H1 (cell line): ENCODE data around the gene DIPK1C. TPM values are rescaled to one million over a fixed set of nuclear protein-coding genes. Genes with fewer than 3 reads are reported as not detected.

Experiments
- BCL11A ChIP-seq, 2 experiments: IDR thresholded peaks; one replicate each; pipeline ENCODE4 v1.6.1; 2011; ENCODE audit warnings: low read depth in 2 of 2, low read length in 2 of 2, mild to moderate bottlenecking in 2 of 2
- BRCA1 ChIP-seq: IDR thresholded peaks from 2 replicates; pipeline ENCODE4 v1.6.1; 2012; ENCODE audit warnings: low read depth, low read length, improper control_type of control experiment
- CEBPB ChIP-seq: IDR thresholded peaks from 2 replicates; pipeline ENCODE4 v1.6.1; 2012; ENCODE audit warnings: low read depth, low read length
- EGR1 ChIP-seq: IDR thresholded peaks from 2 replicates; pipeline ENCODE4 v1.6.1; 2011; ENCODE audit warnings: low read depth, low read length, borderline replicate concordance
- HDAC2 ChIP-seq, 2 experiments: fragments of 300-600 bp in 1 of 2; sonication (generic) in 1 of 2; IDR thresholded peaks; 2 replicates each; pipeline ENCODE4 v1.6.1; 2011 to 2012; ENCODE audit warnings: low read depth in 2 of 2, low read length in 2 of 2, mild to moderate bottlenecking in 2 of 2, moderate library complexity in 2 of 2, borderline replicate concordance in 1 of 2, inconsistent platforms in 1 of 2
- HDAC6 ChIP-seq: IDR thresholded peaks from one replicate; pipeline ENCODE4 v1.7.1; 2012; ENCODE audit warnings: low read depth, mild to moderate bottlenecking, inconsistent platforms, low read length, moderate library complexity
- RBBP5 ChIP-seq: IDR thresholded peaks from 2 replicates; pipeline ENCODE4 v1.7.1; 2012; ENCODE audit warnings: low read depth, mild to moderate bottlenecking, inconsistent platforms, low read length, moderate library complexity, borderline replicate concordance
- SIX5 ChIP-seq: IDR thresholded peaks from 2 replicates; pipeline ENCODE4 v1.6.1; 2011; ENCODE audit warnings: mild to moderate bottlenecking, low read depth, low read length
- SUZ12 ChIP-seq: fragments of 200-600 bp; sonication (generic); IDR thresholded peaks from 2 replicates; pipeline ENCODE4 v1.6.1; 2012; ENCODE audit warnings: mild to moderate bottlenecking, inconsistent platforms, low read length, moderate library complexity, mixed read lengths
- TCF12 ChIP-seq: IDR thresholded peaks from 2 replicates; pipeline ENCODE4 v1.6.1; 2011; ENCODE audit warnings: low read depth, mild to moderate bottlenecking, low read length
- polyA plus RNA-seq, 7 experiments: library from polyadenylated mRNA; depleted of rRNA in 3 of 7; stranded (reverse) in 5 of 7; unstranded in 2 of 7; fragments of >200 nt in 5 of 7; fragments of 200-250 nt in 2 of 7; gene quantifications; 1 replicate in 5 of 7; 2 replicates in 1 of 7; 4 replicates in 1 of 7; pipeline versions ENCODE4 v1.2.1 to v1.2.3, GENCODE V29; 2011 to 2013; ENCODE audit warnings: missing spikeins in 2 of 7, mixed read lengths in 2 of 7
- total RNA-seq: library from RNA; stranded (reverse); fragmentation: NEBNext Ultra II Directional; extraction: Animal tissue kit (Norgen Biotek cat#: 25700); gene quantifications from 2 replicates; pipeline ENCODE4 v1.2.1, GENCODE V29; 2021
- TF ChIP-seq, protein P1 (sequence below): fragments of 300-600 bp; sonication (generic); IDR thresholded peaks from 2 replicates; pipeline ENCODE4 v1.7.1; 2012; ENCODE audit warnings: low read length, moderate library complexity, mild to moderate bottlenecking, inconsistent platforms; ENCODE audit not compliant: insufficient replicate concordance

The DIPK1C gene
- total and polyA plus RNA-seq, 2 of the 8 experiments (the other 6 are each of a cell fraction or from before 2014, with no cell fraction given) = 0.08 TPM; not detected in 1

DNA sequence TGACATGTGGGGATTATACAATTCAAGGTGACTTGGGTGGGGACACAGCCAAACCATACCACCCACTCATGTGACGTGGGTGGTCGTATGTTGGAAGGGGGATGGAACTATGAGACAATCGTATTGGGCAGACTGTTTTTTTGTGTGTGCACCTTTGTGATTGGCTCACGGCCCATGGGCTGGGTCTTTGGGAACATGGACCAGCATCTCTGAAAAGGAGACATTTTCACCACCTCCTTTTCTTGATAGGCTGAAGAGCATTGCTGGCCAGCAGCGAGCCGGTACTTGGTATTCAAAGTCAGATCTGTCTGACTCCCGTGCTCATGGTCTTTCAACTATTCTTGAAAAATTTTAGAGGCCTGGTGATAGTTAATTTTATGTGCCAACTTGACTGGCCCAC lies 62.1 kb downstream of the DIPK1C start (continued):
- TF ChIP-seq, protein P1, sequence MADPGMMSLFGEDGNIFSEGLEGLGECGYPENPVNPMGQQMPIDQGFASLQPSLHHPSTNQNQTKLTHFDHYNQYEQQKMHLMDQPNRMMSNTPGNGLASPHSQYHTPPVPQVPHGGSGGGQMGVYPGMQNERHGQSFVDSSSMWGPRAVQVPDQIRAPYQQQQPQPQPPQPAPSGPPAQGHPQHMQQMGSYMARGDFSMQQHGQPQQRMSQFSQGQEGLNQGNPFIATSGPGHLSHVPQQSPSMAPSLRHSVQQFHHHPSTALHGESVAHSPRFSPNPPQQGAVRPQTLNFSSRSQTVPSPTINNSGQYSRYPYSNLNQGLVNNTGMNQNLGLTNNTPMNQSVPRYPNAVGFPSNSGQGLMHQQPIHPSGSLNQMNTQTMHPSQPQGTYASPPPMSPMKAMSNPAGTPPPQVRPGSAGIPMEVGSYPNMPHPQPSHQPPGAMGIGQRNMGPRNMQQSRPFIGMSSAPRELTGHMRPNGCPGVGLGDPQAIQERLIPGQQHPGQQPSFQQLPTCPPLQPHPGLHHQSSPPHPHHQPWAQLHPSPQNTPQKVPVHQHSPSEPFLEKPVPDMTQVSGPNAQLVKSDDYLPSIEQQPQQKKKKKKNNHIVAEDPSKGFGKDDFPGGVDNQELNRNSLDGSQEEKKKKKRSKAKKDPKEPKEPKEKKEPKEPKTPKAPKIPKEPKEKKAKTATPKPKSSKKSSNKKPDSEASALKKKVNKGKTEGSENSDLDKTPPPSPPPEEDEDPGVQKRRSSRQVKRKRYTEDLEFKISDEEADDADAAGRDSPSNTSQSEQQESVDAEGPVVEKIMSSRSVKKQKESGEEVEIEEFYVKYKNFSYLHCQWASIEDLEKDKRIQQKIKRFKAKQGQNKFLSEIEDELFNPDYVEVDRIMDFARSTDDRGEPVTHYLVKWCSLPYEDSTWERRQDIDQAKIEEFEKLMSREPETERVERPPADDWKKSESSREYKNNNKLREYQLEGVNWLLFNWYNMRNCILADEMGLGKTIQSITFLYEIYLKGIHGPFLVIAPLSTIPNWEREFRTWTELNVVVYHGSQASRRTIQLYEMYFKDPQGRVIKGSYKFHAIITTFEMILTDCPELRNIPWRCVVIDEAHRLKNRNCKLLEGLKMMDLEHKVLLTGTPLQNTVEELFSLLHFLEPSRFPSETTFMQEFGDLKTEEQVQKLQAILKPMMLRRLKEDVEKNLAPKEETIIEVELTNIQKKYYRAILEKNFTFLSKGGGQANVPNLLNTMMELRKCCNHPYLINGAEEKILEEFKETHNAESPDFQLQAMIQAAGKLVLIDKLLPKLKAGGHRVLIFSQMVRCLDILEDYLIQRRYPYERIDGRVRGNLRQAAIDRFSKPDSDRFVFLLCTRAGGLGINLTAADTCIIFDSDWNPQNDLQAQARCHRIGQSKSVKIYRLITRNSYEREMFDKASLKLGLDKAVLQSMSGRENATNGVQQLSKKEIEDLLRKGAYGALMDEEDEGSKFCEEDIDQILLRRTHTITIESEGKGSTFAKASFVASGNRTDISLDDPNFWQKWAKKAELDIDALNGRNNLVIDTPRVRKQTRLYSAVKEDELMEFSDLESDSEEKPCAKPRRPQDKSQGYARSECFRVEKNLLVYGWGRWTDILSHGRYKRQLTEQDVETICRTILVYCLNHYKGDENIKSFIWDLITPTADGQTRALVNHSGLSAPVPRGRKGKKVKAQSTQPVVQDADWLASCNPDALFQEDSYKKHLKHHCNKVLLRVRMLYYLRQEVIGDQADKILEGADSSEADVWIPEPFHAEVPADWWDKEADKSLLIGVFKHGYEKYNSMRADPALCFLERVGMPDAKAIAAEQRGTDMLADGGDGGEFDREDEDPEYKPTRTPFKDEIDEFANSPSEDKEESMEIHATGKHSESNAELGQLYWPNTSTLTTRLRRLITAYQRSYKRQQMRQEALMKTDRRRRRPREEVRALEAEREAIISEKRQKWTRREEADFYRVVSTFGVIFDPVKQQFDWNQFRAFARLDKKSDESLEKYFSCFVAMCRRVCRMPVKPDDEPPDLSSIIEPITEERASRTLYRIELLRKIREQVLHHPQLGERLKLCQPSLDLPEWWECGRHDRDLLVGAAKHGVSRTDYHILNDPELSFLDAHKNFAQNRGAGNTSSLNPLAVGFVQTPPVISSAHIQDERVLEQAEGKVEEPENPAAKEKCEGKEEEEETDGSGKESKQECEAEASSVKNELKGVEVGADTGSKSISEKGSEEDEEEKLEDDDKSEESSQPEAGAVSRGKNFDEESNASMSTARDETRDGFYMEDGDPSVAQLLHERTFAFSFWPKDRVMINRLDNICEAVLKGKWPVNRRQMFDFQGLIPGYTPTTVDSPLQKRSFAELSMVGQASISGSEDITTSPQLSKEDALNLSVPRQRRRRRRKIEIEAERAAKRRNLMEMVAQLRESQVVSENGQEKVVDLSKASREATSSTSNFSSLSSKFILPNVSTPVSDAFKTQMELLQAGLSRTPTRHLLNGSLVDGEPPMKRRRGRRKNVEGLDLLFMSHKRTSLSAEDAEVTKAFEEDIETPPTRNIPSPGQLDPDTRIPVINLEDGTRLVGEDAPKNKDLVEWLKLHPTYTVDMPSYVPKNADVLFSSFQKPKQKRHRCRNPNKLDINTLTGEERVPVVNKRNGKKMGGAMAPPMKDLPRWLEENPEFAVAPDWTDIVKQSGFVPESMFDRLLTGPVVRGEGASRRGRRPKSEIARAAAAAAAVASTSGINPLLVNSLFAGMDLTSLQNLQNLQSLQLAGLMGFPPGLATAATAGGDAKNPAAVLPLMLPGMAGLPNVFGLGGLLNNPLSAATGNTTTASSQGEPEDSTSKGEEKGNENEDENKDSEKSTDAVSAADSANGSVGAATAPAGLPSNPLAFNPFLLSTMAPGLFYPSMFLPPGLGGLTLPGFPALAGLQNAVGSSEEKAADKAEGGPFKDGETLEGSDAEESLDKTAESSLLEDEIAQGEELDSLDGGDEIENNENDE = no peak
- TF ChIP-seq BRCA1 (no peak), CEBPB (no peak), BCL11A (IDR thresholded peaks at IDR 0.05; ENCODE audit: low read depth in 2 of 2, low read length in 2 of 2) (no peak), HDAC6 (no peak), SUZ12 (no peak), SIX5 (no peak), RBBP5 (no peak), TCF12 (no peak), EGR1 (no peak), HDAC2 (IDR thresholded peaks at IDR 0.05; ENCODE audit: borderline replicate concordance in 1 of 2, low read depth in 2 of 2, low read length in 2 of 2) (no peak)
